WTC11 (cell line): ENCODE results near the gene RXRA. TPM values are rescaled to one million over a fixed set of nuclear protein-coding genes. Genes with fewer than 3 reads are reported as not detected.

Experiments used
- ATAC-seq: fragments of 200-7000 bp; cut with Tn5 transposase; 2 replicates; pipeline ENCODE4 v1.10.0; 2021; ENCODE audit warnings: mild to moderate bottlenecking, moderate library complexity
- CTCF ChIA-PET: fragments of 300-600 bp; sonication (Branson Sonifier 250); formaldehyde crosslinking; loops from one replicate; lab custom pipeline; 2021; ENCODE audit warnings: antibody characterized with exemption; lab: Charles Lee
- POLR2A ChIA-PET: fragments of 350-600 bp; sonication (Branson Sonifier 250); formaldehyde crosslinking; loops from one replicate; lab custom pipeline; 2021; ENCODE audit warnings: antibody characterized with exemption; lab: Charles Lee
- DNase-seq: peaks from one replicate; pipeline ENCODE4 v3.0.0; 2021; ENCODE audit warnings: low spot score
- H3K27ac Mint-ChIP-seq: 2 replicates; pipeline ENCODE4 v1.8.0; 2021; ENCODE audit warnings: mixed read lengths
- H3K27me3 Mint-ChIP-seq: 2 replicates; pipeline ENCODE4 v1.8.0; 2021; ENCODE audit warnings: low read depth, mild to moderate bottlenecking, moderate library complexity, mixed read lengths
- H3K36me3 Mint-ChIP-seq: 2 replicates; pipeline ENCODE4 v1.8.0; 2021; ENCODE audit warnings: mixed read lengths
- H3K4me1 Mint-ChIP-seq: 2 replicates; pipeline ENCODE4 v1.8.0; 2022; ENCODE audit warnings: mixed read lengths
- H3K4me3 Mint-ChIP-seq: 2 replicates; pipeline ENCODE4 v1.8.0; 2021; ENCODE audit warnings: mild to moderate bottlenecking, moderate library complexity, mixed read lengths
- H3K9me3 Mint-ChIP-seq: 2 replicates; pipeline ENCODE4 v1.8.0; 2021; ENCODE audit warnings: mixed read lengths
- AR ChIP-seq: fragments of 250-450 bp; sonication (Bioruptor Pico); IDR thresholded peaks from 2 replicates; pipeline ENCODE4 v1.9.0; 2021; ENCODE audit warnings: mild to moderate bottlenecking
- ARID4B ChIP-seq: sonication (generic); formaldehyde crosslinking; IDR thresholded peaks from 2 replicates; pipeline ENCODE4 v1.8.0; 2023; ENCODE audit warnings: missing genetic modification reagents, mild to moderate bottlenecking, borderline replicate concordance
- EMX1 ChIP-seq: fragments of 250-450 bp; sonication (Bioruptor Pico); IDR thresholded peaks from 2 replicates; pipeline ENCODE4 v1.8.0; 2021; ENCODE audit warnings: mild to moderate bottlenecking
- ERG ChIP-seq: fragments of 250-450 bp; sonication (Bioruptor Pico); IDR thresholded peaks from 2 replicates; pipeline ENCODE4 v1.8.0; 2021; ENCODE audit warnings: mild to moderate bottlenecking
- ESRRA ChIP-seq: sonication (generic); formaldehyde crosslinking; IDR thresholded peaks from 2 replicates; pipeline ENCODE4 v1.8.1; 2022; ENCODE audit warnings: mild to moderate bottlenecking, missing genetic modification reagents, borderline replicate concordance
- GABPB1 ChIP-seq: sonication (generic); formaldehyde crosslinking; IDR thresholded peaks from 2 replicates; pipeline ENCODE4 v1.8.1; 2023; ENCODE audit warnings: mild to moderate bottlenecking, missing genetic modification reagents
- GRHL2 ChIP-seq: fragments of 250-450 bp; sonication (Bioruptor Pico); IDR thresholded peaks from 2 replicates; pipeline ENCODE4 v1.8.0; 2022; ENCODE audit warnings: mild to moderate bottlenecking, moderate library complexity; ENCODE audit not compliant: insufficient replicate concordance, severe bottlenecking
- HMGA2 ChIP-seq: fragments of 250-450 bp; sonication (Bioruptor Pico); IDR thresholded peaks from 2 replicates; pipeline ENCODE4 v1.4.0; 2021; ENCODE audit warnings: mild to moderate bottlenecking, moderate library complexity
- IRF1 ChIP-seq: sonication (generic); formaldehyde crosslinking; IDR thresholded peaks from 2 replicates; pipeline ENCODE4 v1.8.0; 2023; ENCODE audit warnings: missing genetic modification reagents
- NFE2L1 ChIP-seq: sonication (generic); formaldehyde crosslinking; IDR thresholded peaks from 2 replicates; pipeline ENCODE4 v1.8.1; 2023; ENCODE audit warnings: missing genetic modification reagents
- NR2C2 ChIP-seq: sonication (generic); formaldehyde crosslinking; IDR thresholded peaks from 2 replicates; pipeline ENCODE4 v1.8.0; 2022; ENCODE audit warnings: mild to moderate bottlenecking, missing genetic modification reagents
- PREB ChIP-seq: sonication (generic); formaldehyde crosslinking; IDR thresholded peaks from 2 replicates; pipeline ENCODE4 v1.8.1; 2022; ENCODE audit warnings: mild to moderate bottlenecking, missing genetic modification reagents, moderate library complexity, borderline replicate concordance
- SMAD3 ChIP-seq: sonication (generic); formaldehyde crosslinking; IDR thresholded peaks from 2 replicates; pipeline ENCODE4 v1.8.0; 2022; ENCODE audit warnings: missing genetic modification reagents, mild to moderate bottlenecking, borderline replicate concordance
- SOX15 ChIP-seq: fragments of 250-450 bp; sonication (Bioruptor Pico); IDR thresholded peaks from 2 replicates; pipeline ENCODE4 v1.9.0; 2021; ENCODE audit warnings: mild to moderate bottlenecking
- STAT6 ChIP-seq: sonication (generic); formaldehyde crosslinking; conservative IDR thresholded peaks from 2 replicates; pipeline ENCODE4 v1.8.1; 2023; ENCODE audit warnings: mild to moderate bottlenecking, low read depth, missing genetic modification reagents, moderate library complexity
- TEAD1 ChIP-seq: sonication (generic); formaldehyde crosslinking; IDR thresholded peaks from 2 replicates; pipeline ENCODE4 v1.8.0; 2022; ENCODE audit warnings: mild to moderate bottlenecking, missing genetic modification reagents
- ZBTB21 ChIP-seq: sonication (generic); formaldehyde crosslinking; IDR thresholded peaks from 2 replicates; pipeline ENCODE4 v1.8.1; 2023; ENCODE audit warnings: mild to moderate bottlenecking, missing genetic modification reagents, borderline replicate concordance
- ZNF138 ChIP-seq: sonication (generic); formaldehyde crosslinking; conservative IDR thresholded peaks from 2 replicates; pipeline ENCODE4 v1.8.1; 2022; ENCODE audit warnings: mild to moderate bottlenecking, moderate library complexity, missing genetic modification reagents
- ZNF416 ChIP-seq: fragments of 250-450 bp; sonication (Bioruptor Pico); IDR thresholded peaks from 2 replicates; pipeline ENCODE4 v1.9.0; 2021; ENCODE audit warnings: mild to moderate bottlenecking, inconsistent platforms
- ZNF671 ChIP-seq: fragments of 250-450 bp; sonication (Bioruptor Pico); IDR thresholded peaks from 2 replicates; pipeline ENCODE4 v1.8.0; 2021; ENCODE audit warnings: mild to moderate bottlenecking
- total RNA-seq: library from RNA; stranded (reverse); gene quantifications from 3 replicates; pipeline ENCODE4 v1.2.3, GENCODE V29; 2021

RXRA gene
- total RNA-seq, 1 experiment from 2014 or later: 27.5 TPM

- no peaks in the 10 kb centered on the region for H3K27me3 Mint-ChIP-seq
- peaks cover 5% of the 10 kb centered on the region; the same call in 1 of the 2 replicates for H3K36me3 Mint-ChIP-seq
- no peak overlapping the region for H3K4me3 Mint-ChIP-seq
- ATAC-seq (no peak), DNase-seq (no peak)
- CTCF ChIA-PET: no interaction called here
- POLR2A ChIA-PET: no interaction called here
- H3K27ac Mint-ChIP-seq: 0 out of 2 replicates have a peak overlapping the region, but pooled peaks have one; percentile 11
- H3K4me1 Mint-ChIP-seq: no peaks in the 10 kb centered on the region
- TF ChIP-seq EMX1 (CRISPR knock-in tag) (no peak), GABPB1 (no peak), SOX15 (no peak), GRHL2 (CRISPR knock-in tag) (no peak), ZBTB21 (CRISPR knock-in tag) (no peak), AR (CRISPR knock-in tag) (no peak), NR2C2 (CRISPR knock-in tag) (no peak), NFE2L1 (CRISPR knock-in tag) (no peak)
- H3K9me3 Mint-ChIP-seq: no peaks in the 10 kb centered on the region
These were observed 94.7 kb downstream of the RXRA start for GRCh38 chr9:134420974-134421432.

- ChIA-PET POLR2A (no interaction called here), CTCF (no interaction called here)
- no peak overlapping the region for H3K4me3 Mint-ChIP-seq
- H3K4me1 Mint-ChIP-seq: no peaks in the 10 kb centered on the region
- ATAC-seq (no peak), DNase-seq (no peak)
- H3K27me3 Mint-ChIP-seq: no peaks in the 10 kb centered on the region
- H3K27ac Mint-ChIP-seq: no peak overlapping the region
- no peaks in the 10 kb centered on the region for H3K9me3 Mint-ChIP-seq
- peaks cover 5% of the 10 kb centered on the region; the same call in 1 of the 2 replicates for H3K36me3 Mint-ChIP-seq
- TF ChIP-seq TEAD1 (CRISPR knock-in tag) (no peak), HMGA2 (CRISPR knock-in tag) (no peak), PREB (no peak), ZNF416 (CRISPR knock-in tag) (no peak), ZNF138 (no peak), ESRRA (CRISPR knock-in tag) (no peak), ERG (CRISPR knock-in tag) (no peak), SOX15 (no peak), SMAD3 (CRISPR knock-in tag) (no peak), STAT6 (CRISPR knock-in tag) (no peak), IRF1 (CRISPR knock-in tag) (no peak), ZNF671 (CRISPR knock-in tag) (no peak), ARID4B (CRISPR knock-in tag) (no peak)
These were observed 95.6 kb downstream of the RXRA start for GRCh38 chr9:134421888-134422287.
